ENCODE data around the gene TREML1. TPM values are rescaled to one million over a fixed set of nuclear protein-coding genes. Genes with fewer than 3 reads are reported as not detected.

TREML1 gene
- total and polyA plus RNA-seq, 2 of the 4 experiments (the other 2 are of a cell fraction) = not detected

GRCh38 chr6:41190791-41191190, 36.6 kb upstream of the TREML1 start:
- Histone ChIP-seq H4K91ac (ENCODE audit: insufficient read depth, low read depth, low read length) (no peak overlapping the region), H3K4me1 (ENCODE audit: control insufficient read depth, insufficient read depth, low read length) (no peaks in the 10 kb centered on the region), H3K4ac (ENCODE audit: low read depth, low read length) (no peak overlapping the region), H4K8ac (ENCODE audit: low read depth in 2 of 2, low read length in 2 of 2) (no peak overlapping the region), H3K23ac (ENCODE audit: low read depth, low read length) (no peak overlapping the region), H3K4me2 (ENCODE audit: low read depth, low read length) (no peak overlapping the region), H2BK15ac (ENCODE audit: low read depth, low read length) (no peak overlapping the region), H2AK5ac (ENCODE audit: low read depth, low read length) (no peak overlapping the region), H3K18ac (ENCODE audit: low read depth, low read length) (no peak overlapping the region), H2AFZ (replicated peaks; ENCODE audit: low read length, poor library complexity) (no peak overlapping the region), H2AK9ac (replicated peaks; ENCODE audit: low read depth, low read length, poor library complexity) (no peak overlapping the region), H2BK120ac (ENCODE audit: low read depth, low read length) (no peak overlapping the region), H3K9me3 (ENCODE audit: control insufficient read depth, insufficient read depth, low read length) (peaks cover 3% of the 10 kb centered on the region), H3K14ac (replicated peaks; ENCODE audit: low read depth, low read length) (no peak overlapping the region), H3K79me1 (ENCODE audit: low read depth in 1 of 2, low read length in 2 of 2) (no peaks in the 10 kb centered on the region), H2BK5ac (ENCODE audit: low read depth, low read length, poor library complexity, severe bottlenecking) (no peak overlapping the region), H2BK20ac (ENCODE audit: low read depth, low read length) (no peak overlapping the region), H3K27me3 (ENCODE audit: control insufficient read depth, insufficient read depth, low read length) (peaks cover 20% of the 10 kb centered on the region), H3K4me3 (ENCODE audit: insufficient read depth, low read depth, low read length) (no peak overlapping the region), H4K5ac (ENCODE audit: low read depth, low read length) (no peak overlapping the region), H3K9me1 (ENCODE audit: insufficient read depth, low read length) (no peaks in the 10 kb centered on the region), H3K9ac (ENCODE audit: low read depth, low read length) (no peak overlapping the region), H3K36me3 (ENCODE audit: control insufficient read depth, insufficient read depth, low read length) (no peaks in the 10 kb centered on the region), H3K27ac (ENCODE audit: insufficient read depth, low read length) (no peak overlapping the region), H3K56ac (ENCODE audit: extremely low read depth, insufficient read depth, low read length) (no peak overlapping the region), H4K20me1 (ENCODE audit: insufficient read depth, low read length) (no peaks in the 10 kb centered on the region)
- CTCF ChIA-PET = no interaction called here
- BruUV-seq (replicated peaks) = no TSS peak
- intact Hi-C loops (cut with micrococcal nuclease) = no loop called here
- ATAC-seq (ENCODE audit: low read depth) (no peak), DNase-seq (no peak)
- dilution Hi-C loops (cut with HindIII; ENCODE audit: low sequenced_read_pairs, unreplicated experiment) = no loop called here
- no CpG with 5 or more reads among the region's 3 CpGs for WGBS, 2 experiments (ENCODE audit: extremely low coverage in 2 of 2, insufficient read length in 1 of 2)
- POLR2A ChIA-PET (ENCODE audit: unreplicated experiment) = no interaction called here
- no peak for TF ChIP-seq MXI1 (IDR thresholded peaks at IDR 0.05; ENCODE audit: borderline replicate concordance, low read depth, low read length)
- no peak for TF ChIP-seq USF2 (IDR thresholded peaks at IDR 0.05; ENCODE audit: low read depth, low read length)
- TF ChIP-seq RCOR1 (IDR thresholded peaks at IDR 0.05; ENCODE audit: insufficient replicate concordance, low read length) = no peak
- no peak for TF ChIP-seq CHD1 (IDR thresholded peaks at IDR 0.05; ENCODE audit: low read depth, low read length)
- no peak for TF ChIP-seq FOS (IDR thresholded peaks at IDR 0.05; ENCODE audit: low read depth, low read length)
- no peak for TF ChIP-seq RAD21 (IDR thresholded peaks at IDR 0.05; ENCODE audit: low read length)
- no peak for TF ChIP-seq CTCF (conservative IDR thresholded peaks at IDR 0.05; ENCODE audit: low read depth, low read length)
- no peak for TF ChIP-seq BHLHE40 (IDR thresholded peaks at IDR 0.05; ENCODE audit: low read depth, low read length)
- TF ChIP-seq RFX5 (IDR thresholded peaks at IDR 0.05; ENCODE audit: low read depth, low read length) = no peak
- no peak for TF ChIP-seq MAZ (IDR thresholded peaks at IDR 0.05; ENCODE audit: borderline replicate concordance, low read depth, low read length)
- no peak for TF ChIP-seq CEBPB (IDR thresholded peaks at IDR 0.05; ENCODE audit: low read depth, low read length)
- TF ChIP-seq MAFK (IDR thresholded peaks at IDR 0.05; ENCODE audit: low read depth, low read length) = no peak
- in situ Hi-C loops (cut with MboI; ENCODE audit: low sequenced_read_pairs) = no loop called here

Measured in IMR-90 (cell line).